Frontal cortex (tissue), 4 donors: ENCODE data around the gene PCDHA2. TPM values are rescaled to one million over a fixed set of nuclear protein-coding genes. Genes with fewer than 3 reads are reported as not detected.
"Not testable (repeated sequence)": the region's sequence is repeated elsewhere in the genome, so short reads cannot be mapped to it uniquely, and the experiment has no call there.

Source experiments
- DNase-seq, 2 donors: peaks; one replicate each; pipeline ENCODE4 v3.0.0; 2012; ENCODE audit warnings: low spot score in 2 of 2
- FAIRE-seq: peaks from 2 replicates; lab custom pipeline; 2012; peaks lifted over from hg19 to GRCh38; lab: Jason Lieb, UNC
- total RNA-seq: library from RNA; depleted of rRNA; stranded (reverse); fragments of >200 nt; gene quantifications from one replicate; pipeline ENCODE4 v1.2.3, GENCODE V29; 2014
- donor health status: control.
- donor health status: control.
- donor health status: control.

Gene PCDHA2
- total RNA-seq: 10.6 TPM

- FAIRE-seq: peak; percentile 28
- peak in 1 of 2 donors; percentile 53 for DNase-seq
Measured at GRCh38 chr5:140794595-140795258, at the start of gene PCDHA2. Gene PCDHA2, plus strand, starts transcription at chr5:140794852.

GRCh38 chr5:140753561-140753960, 41.1 kb upstream of the PCDHA2 start:
- no peak for FAIRE-seq
- no peak for DNase-seq

GRCh38 chr5:140764177-140764973, 30.3 kb upstream of the PCDHA2 start:
- FAIRE-seq (no peak), DNase-seq (no peak)

GRCh38 chr5:140767444-140767843, 27.2 kb upstream of the PCDHA2 start:
- no peak for DNase-seq
- FAIRE-seq: no peak

- FAIRE-seq (no peak), DNase-seq (no peak)
Measured at GRCh38 chr5:140780512-140780911, 14.1 kb upstream of the PCDHA2 start.

- FAIRE-seq: no peak
- DNase-seq: peak in 1 of 2 donors; percentile 24
Measured at GRCh38 chr5:140785905-140786686, 8.6 kb upstream of the PCDHA2 start, which contains the start of gene PCDHA1. Gene PCDHA1, plus strand, starts transcription at chr5:140786140.

GRCh38 chr5:140787422-140787821, 7.2 kb upstream of the PCDHA2 start:
- not testable (repeated sequence) for DNase-seq, FAIRE-seq

GRCh38 chr5:140787849-140788504, 6.7 kb upstream of the PCDHA2 start:
- not testable (repeated sequence) for DNase-seq, FAIRE-seq

- no peak for DNase-seq
- FAIRE-seq: no peak
Measured at GRCh38 chr5:140791089-140791488, 3.6 kb upstream of the PCDHA2 start.

GRCh38 chr5:140795259-140795641, 598 bp downstream of the PCDHA2 start:
- FAIRE-seq (no peak), DNase-seq (peak in 1 of 2 donors; percentile 47)

- not testable (repeated sequence) for DNase-seq, FAIRE-seq
Measured at GRCh38 chr5:140796072-140796717, 1.5 kb downstream of the PCDHA2 start.

- DNase-seq (no peak), FAIRE-seq (no peak)
Measured at GRCh38 chr5:140796718-140797095, 2.1 kb downstream of the PCDHA2 start.

GRCh38 chr5:140800816-140801493, 6.3 kb downstream of the PCDHA2 start, which contains the start of gene PCDHA3:
Gene PCDHA3, plus strand, starts transcription at chr5:140801057.
- FAIRE-seq (no peak), DNase-seq (peak in 1 of 2 donors; percentile 54)

- DNase-seq: peak in 1 of 2 donors; percentile 59
- no peak for FAIRE-seq
Measured at GRCh38 chr5:140801494-140801841, 6.8 kb downstream of the PCDHA2 start.

GRCh38 chr5:140802381-140802780, 7.7 kb downstream of the PCDHA2 start:
- FAIRE-seq, DNase-seq: not testable (repeated sequence)

- FAIRE-seq (no peak), DNase-seq (no peak)
Measured at GRCh38 chr5:140802781-140803271, 8.2 kb downstream of the PCDHA2 start.

- DNase-seq: no peak
- FAIRE-seq: no peak
Measured at GRCh38 chr5:140806834-140807775, 12.5 kb downstream of the PCDHA2 start, which contains the start of gene PCDHA4. Gene PCDHA4, plus strand, starts transcription at chr5:140807068.
